Neural progenitor cell (in vitro differentiated cells): ENCODE measurements around the gene MFGE8. TPM values are rescaled to one million over a fixed set of nuclear protein-coding genes. Genes with fewer than 3 reads are reported as not detected.

Experiments
- DNase-seq: peaks from one replicate; pipeline ENCODE4 v3.0.0-alpha.2; 2016; ENCODE audit warnings: low spot score
- H2AFZ ChIP-seq: fragments of 200-600 bp; sonication (generic); replicated peaks from 2 replicates; pipeline ENCODE4 v1.6.1; 2016; ENCODE audit warnings: antibody characterized with exemption
- H3F3A ChIP-seq: fragments of 200-600 bp; sonication (generic); 2 replicates; pipeline ENCODE4 v1.6.1; 2016; ENCODE audit warnings: antibody characterized with exemption, low read depth
- H3K27ac ChIP-seq: fragments of 200-600 bp; sonication (generic); 2 replicates; pipeline ENCODE4 v1.5.1; 2016; ENCODE audit warnings: mild to moderate bottlenecking
- H3K27me3 ChIP-seq: fragments of 200-600 bp; sonication (generic); 2 replicates; pipeline ENCODE4 v1.6.1; 2016; ENCODE audit warnings: mild to moderate bottlenecking, moderate library complexity
- H3K36me3 ChIP-seq: fragments of 200-600 bp; sonication (generic); 2 replicates; pipeline ENCODE4 v1.5.1; 2016
- H3K4me1 ChIP-seq: fragments of 200-600 bp; sonication (generic); 2 replicates; pipeline ENCODE4 v1.6.1; 2016; ENCODE audit warnings: mixed run types
- H3K4me2 ChIP-seq: fragments of 200-600 bp; sonication (generic); 2 replicates; pipeline ENCODE4 v1.6.1; 2016
- H3K4me3 ChIP-seq: fragments of 200-600 bp; sonication (generic); 2 replicates; pipeline ENCODE4 v1.5.1; 2016
- H3K79me2 ChIP-seq: fragments of 200-600 bp; sonication (generic); 2 replicates; pipeline ENCODE4 v1.6.1; 2016; ENCODE audit warnings: low read depth
- H3K9ac ChIP-seq: fragments of 200-600 bp; sonication (generic); 2 replicates; pipeline ENCODE4 v1.6.1; 2016
- H3K9me3 ChIP-seq: fragments of 200-600 bp; sonication (generic); 2 replicates; pipeline ENCODE4 v1.5.1; 2016; ENCODE audit warnings: low read depth
- H4K20me1 ChIP-seq: fragments of 200-600 bp; sonication (generic); 2 replicates; pipeline ENCODE4 v1.6.1; 2016; ENCODE audit warnings: low read depth
- H3K27ac Mint-ChIP-seq: 3 replicates; pipeline ENCODE4 v1.8.0; 2021; ENCODE audit warnings: mixed read lengths
- H3K27me3 Mint-ChIP-seq: 2 replicates; pipeline ENCODE4 v1.8.0; 2022; ENCODE audit warnings: low read depth, mild to moderate bottlenecking, inconsistent platforms, moderate library complexity, mixed read lengths; ENCODE audit not compliant: insufficient read depth
- H3K36me3 Mint-ChIP-seq: 3 replicates; pipeline ENCODE4 v1.8.0; 2021; ENCODE audit warnings: mixed read lengths
- H3K4me1 Mint-ChIP-seq: 3 replicates; pipeline ENCODE4 v1.8.0; 2021; ENCODE audit warnings: mixed read lengths
- H3K4me3 Mint-ChIP-seq: 3 replicates; pipeline ENCODE4 v1.8.0; 2021; ENCODE audit warnings: mild to moderate bottlenecking, moderate library complexity, mixed read lengths
- H3K9me3 Mint-ChIP-seq: 3 replicates; pipeline ENCODE4 v1.8.0; 2020; ENCODE audit warnings: mixed read lengths
- EZH2 ChIP-seq: fragments of 200-600 bp; sonication (generic); IDR thresholded peaks from 2 replicates; pipeline ENCODE4 v1.6.1; 2017; ENCODE audit warnings: antibody characterized with exemption, mild to moderate bottlenecking, moderate library complexity
- EZH2phosphoT487 ChIP-seq: fragments of 200-600 bp; sonication (generic); IDR thresholded peaks from 2 replicates; pipeline ENCODE4 v1.6.1; 2017; ENCODE audit warnings: antibody characterized with exemption
- total RNA-seq: library from RNA; depleted of rRNA; stranded (reverse); fragments of >200 nt; gene quantifications from 2 replicates; pipeline ENCODE4 v1.2.3, GENCODE V29; 2015; ENCODE audit warnings: low replicate concordance
- TF ChIP-seq, protein P1 (sequence below): fragments of 200-600 bp; sonication (generic); IDR thresholded peaks from 2 replicates; pipeline ENCODE4 v1.5.1; 2017; ENCODE audit warnings: antibody characterized with exemption, mild to moderate bottlenecking

The MFGE8 gene
- total RNA-seq, 1 donor from 2014 or later = 92.6 TPM

DNA sequence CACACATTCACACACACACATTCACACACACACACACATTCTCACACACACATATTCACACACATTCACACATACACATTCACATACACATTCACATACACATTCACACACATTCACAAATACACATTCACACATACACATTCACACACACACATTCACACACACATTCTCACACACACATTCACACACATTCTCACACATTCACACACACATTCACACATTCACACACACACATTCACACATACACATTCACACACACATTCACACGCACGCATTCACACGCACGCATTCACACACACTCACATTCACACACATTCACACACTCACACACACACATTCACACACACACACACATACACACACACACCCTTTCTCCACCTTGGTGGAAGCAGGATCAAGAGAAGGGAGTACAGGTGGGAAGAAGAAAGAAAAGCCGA is 12.2 kb downstream of the MFGE8 start:
- H3K4me1 ChIP-seq = peaks cover 24% of the 10 kb centered on the region
- Mint-ChIP-seq H3K36me3 (peaks cover 18% of the 10 kb centered on the region), H3K4me3 (no peak overlapping the region), H3K27me3 (peaks cover 4% of the 10 kb centered on the region), H3K9me3 (no peaks in the 10 kb centered on the region), H3K4me1 (peaks cover 28% of the 10 kb centered on the region), H3K27ac (no peak overlapping the region)
- H3K9me3 ChIP-seq = no peaks in the 10 kb centered on the region
- H3F3A ChIP-seq = peaks cover 21% of the 10 kb centered on the region
- DNase-seq = no peak
- H3K4me3 ChIP-seq = no peak overlapping the region
- H3K79me2 ChIP-seq = no peaks in the 10 kb centered on the region
- peaks cover 6% of the 10 kb centered on the region for H4K20me1 ChIP-seq
- no peak overlapping the region for H2AFZ ChIP-seq
- H3K27me3 ChIP-seq = no peaks in the 10 kb centered on the region
- no peak overlapping the region for H3K4me2 ChIP-seq
- no peak overlapping the region for H3K27ac ChIP-seq
- TF ChIP-seq EZH2 = no peak
- TF ChIP-seq, protein P1, sequence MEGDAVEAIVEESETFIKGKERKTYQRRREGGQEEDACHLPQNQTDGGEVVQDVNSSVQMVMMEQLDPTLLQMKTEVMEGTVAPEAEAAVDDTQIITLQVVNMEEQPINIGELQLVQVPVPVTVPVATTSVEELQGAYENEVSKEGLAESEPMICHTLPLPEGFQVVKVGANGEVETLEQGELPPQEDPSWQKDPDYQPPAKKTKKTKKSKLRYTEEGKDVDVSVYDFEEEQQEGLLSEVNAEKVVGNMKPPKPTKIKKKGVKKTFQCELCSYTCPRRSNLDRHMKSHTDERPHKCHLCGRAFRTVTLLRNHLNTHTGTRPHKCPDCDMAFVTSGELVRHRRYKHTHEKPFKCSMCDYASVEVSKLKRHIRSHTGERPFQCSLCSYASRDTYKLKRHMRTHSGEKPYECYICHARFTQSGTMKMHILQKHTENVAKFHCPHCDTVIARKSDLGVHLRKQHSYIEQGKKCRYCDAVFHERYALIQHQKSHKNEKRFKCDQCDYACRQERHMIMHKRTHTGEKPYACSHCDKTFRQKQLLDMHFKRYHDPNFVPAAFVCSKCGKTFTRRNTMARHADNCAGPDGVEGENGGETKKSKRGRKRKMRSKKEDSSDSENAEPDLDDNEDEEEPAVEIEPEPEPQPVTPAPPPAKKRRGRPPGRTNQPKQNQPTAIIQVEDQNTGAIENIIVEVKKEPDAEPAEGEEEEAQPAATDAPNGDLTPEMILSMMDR = no peak
- TF ChIP-seq EZH2phosphoT487 = no peak
- no peaks in the 10 kb centered on the region for H3K36me3 ChIP-seq
- H3K9ac ChIP-seq = no peak overlapping the region

DNA sequence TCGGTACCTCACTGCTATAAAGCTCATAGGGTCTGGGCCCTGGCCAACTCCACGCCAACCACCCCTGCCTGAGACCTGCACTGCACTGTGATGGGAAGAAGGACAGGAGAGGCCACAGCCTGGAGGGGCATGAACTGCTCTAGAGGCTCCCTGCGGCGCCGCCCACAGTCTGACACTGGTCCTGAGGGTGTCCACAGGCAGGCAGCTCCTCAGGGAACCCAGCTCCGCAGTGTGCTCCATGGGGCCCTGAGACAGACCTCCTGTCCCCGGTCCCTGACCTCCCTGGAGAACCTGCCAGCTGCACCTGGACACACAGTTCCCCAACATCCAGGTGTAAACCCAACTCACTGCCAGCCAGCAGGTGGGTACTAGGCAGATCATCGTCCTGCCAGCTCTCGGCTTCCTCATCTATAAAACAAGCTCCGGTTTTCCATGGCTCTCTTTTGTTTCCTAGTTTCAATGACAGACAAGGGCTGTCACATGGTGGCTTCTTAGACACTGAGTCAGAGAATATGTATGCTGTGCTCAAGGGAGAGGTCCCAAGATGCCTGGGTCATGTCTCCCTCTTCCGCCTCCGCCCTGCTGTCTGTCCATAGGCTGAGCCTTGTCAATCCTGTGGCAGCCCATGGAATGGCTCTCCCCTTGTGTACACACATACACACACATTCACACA is 12.7 kb downstream of the MFGE8 start:
- peaks cover 5% of the 10 kb centered on the region for H3K27me3 ChIP-seq
- TF ChIP-seq, protein P1 = no peak
- TF ChIP-seq EZH2 = no peak
- TF ChIP-seq EZH2phosphoT487 = no peak
- no peaks in the 10 kb centered on the region for H3K79me2 ChIP-seq
- H3K9me3 Mint-ChIP-seq = no peaks in the 10 kb centered on the region
- no peak overlapping the region for H3K27ac Mint-ChIP-seq
- DNase-seq = no peak
- H3K4me2 ChIP-seq = no peak overlapping the region
- no peak overlapping the region for H3K4me3 ChIP-seq
- H3K4me3 Mint-ChIP-seq = no peak overlapping the region
- H3F3A ChIP-seq = peaks cover 23% of the 10 kb centered on the region
- no peak overlapping the region for H3K9ac ChIP-seq
- H3K4me1 ChIP-seq = peaks cover 29% of the 10 kb centered on the region
- H3K9me3 ChIP-seq = no peaks in the 10 kb centered on the region
- no peak overlapping the region for H3K27ac ChIP-seq
- peaks cover 4% of the 10 kb centered on the region for H3K27me3 Mint-ChIP-seq
- H2AFZ ChIP-seq = no peak overlapping the region
- H4K20me1 ChIP-seq = peaks cover 6% of the 10 kb centered on the region
- peaks cover 18% of the 10 kb centered on the region for H3K36me3 Mint-ChIP-seq
- no peaks in the 10 kb centered on the region for H3K36me3 ChIP-seq
- H3K4me1 Mint-ChIP-seq = peaks cover 31% of the 10 kb centered on the region

DNA sequence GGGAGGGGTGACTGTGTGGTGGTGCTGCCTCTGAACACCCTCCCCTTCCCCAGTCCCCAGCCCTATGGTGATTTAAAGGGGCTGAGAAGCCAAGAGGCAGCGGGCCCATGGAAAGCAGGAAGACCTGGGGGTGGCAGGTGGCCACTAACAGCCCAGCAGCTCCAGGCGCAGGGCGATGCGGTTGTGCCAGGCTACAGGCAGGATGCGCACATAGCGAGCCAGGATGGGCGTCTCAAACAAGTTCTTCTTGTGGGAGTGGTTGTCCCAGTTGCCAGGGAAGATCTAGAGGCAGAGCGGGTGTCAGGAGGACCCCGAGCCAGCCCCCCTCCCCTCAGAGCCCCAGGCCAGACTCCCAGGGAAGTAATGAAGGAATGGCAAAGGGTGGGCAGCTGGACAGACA is 13.9 kb downstream of the MFGE8 start:
- Mint-ChIP-seq H3K4me3 (no peak overlapping the region), H3K27ac (no peak overlapping the region), H3K27me3 (peaks cover 9% of the 10 kb centered on the region), H3K36me3 (peaks cover 18% of the 10 kb centered on the region), H3K9me3 (no peaks in the 10 kb centered on the region), H3K4me1 (peaks cover 27% of the 10 kb centered on the region)
- TF ChIP-seq, protein P1 = no peak
- no peak for TF ChIP-seq EZH2
- no peak for TF ChIP-seq EZH2phosphoT487
- no peak overlapping the region for H3K9ac ChIP-seq
- no peaks in the 10 kb centered on the region for H3K79me2 ChIP-seq
- H4K20me1 ChIP-seq = peaks cover 3% of the 10 kb centered on the region
- no peak for DNase-seq
- no peak overlapping the region for H2AFZ ChIP-seq
- no peak overlapping the region for H3K4me3 ChIP-seq
- H3K27me3 ChIP-seq = peaks cover 17% of the 10 kb centered on the region
- H3K27ac ChIP-seq = no peak overlapping the region
- H3K9me3 ChIP-seq = no peaks in the 10 kb centered on the region
- H3K4me1 ChIP-seq = peaks cover 33% of the 10 kb centered on the region
- no peaks in the 10 kb centered on the region for H3K36me3 ChIP-seq
- no peak overlapping the region for H3K4me2 ChIP-seq
- peaks cover 24% of the 10 kb centered on the region for H3F3A ChIP-seq
